ENCODE data around the gene SETBP1. TPM values are rescaled to one million over a fixed set of nuclear protein-coding genes. Genes with fewer than 3 reads are reported as not detected.

SETBP1 gene
- total RNA-seq, 2 donors from 2014 or later: 77.9 to 79.6 TPM

GRCh38 chr18:45081566-45082181 lies 401.0 kb downstream of the SETBP1 start:
- H3K9me3 Mint-ChIP-seq: peaks cover 4% of the 10 kb centered on the region
- peaks cover 5 to 13% of the 10 kb centered on the region in 2 donors for H3K27me3 Mint-ChIP-seq
- H3K27ac Mint-ChIP-seq: no peak overlapping the region
- H3K4me3 Mint-ChIP-seq: no peak overlapping the region
- ATAC-seq (no peak), DNase-seq (ENCODE audit: low spot score) (no peak)
- H3K36me3 Mint-ChIP-seq: peaks cover 7% of the 10 kb centered on the region
- peaks cover 0 to 7% of the 10 kb centered on the region in 2 donors for H3K4me1 Mint-ChIP-seq (ENCODE audit: low read depth in 2 of 2)

GRCh38 chr18:45083226-45083855 lies 402.7 kb downstream of the SETBP1 start:
- peaks cover 0 to 7% of the 10 kb centered on the region in 2 donors for H3K4me1 Mint-ChIP-seq (ENCODE audit: low read depth in 2 of 2)
- H3K36me3 Mint-ChIP-seq: peaks cover 7% of the 10 kb centered on the region
- no peak overlapping the region for H3K27ac Mint-ChIP-seq
- H3K27me3 Mint-ChIP-seq: peaks cover 5 to 13% of the 10 kb centered on the region in 2 donors
- DNase-seq (ENCODE audit: low spot score) (no peak), ATAC-seq (no peak)
- H3K4me3 Mint-ChIP-seq: no peak overlapping the region
- peaks cover 4% of the 10 kb centered on the region for H3K9me3 Mint-ChIP-seq

DNA sequence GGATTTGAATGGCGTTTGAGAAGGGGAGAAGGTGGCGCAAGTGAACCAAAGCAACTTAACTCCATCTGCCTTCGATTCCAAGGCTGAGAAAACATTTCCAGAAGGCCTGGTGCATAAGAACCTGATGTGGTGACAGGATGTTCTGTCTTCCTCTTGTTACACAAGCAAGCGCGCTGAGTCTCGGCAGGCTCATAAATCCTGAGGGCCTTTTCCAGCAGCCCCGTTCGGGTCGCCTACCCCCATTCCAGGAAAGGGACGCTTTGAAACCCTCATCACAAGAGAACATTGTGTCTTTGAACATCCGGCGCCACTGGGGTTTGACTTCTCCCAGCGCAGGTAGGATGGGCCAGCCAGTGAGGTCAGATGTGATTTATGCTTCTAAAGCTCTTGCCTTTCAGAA lies 403.5 kb downstream of the SETBP1 start:
- Mint-ChIP-seq H3K9me3 (peaks cover 4% of the 10 kb centered on the region), H3K27ac (no peak overlapping the region), H3K4me3 (no peak overlapping the region), H3K4me1 (ENCODE audit: low read depth in 2 of 2) (peaks cover 0 to 7% of the 10 kb centered on the region in 2 donors), H3K36me3 (peaks cover 7% of the 10 kb centered on the region), H3K27me3 (peaks cover 5% of the 10 kb centered on the region in 2 donors)
- ATAC-seq (no peak), DNase-seq (ENCODE audit: low spot score) (no peak)

DNA sequence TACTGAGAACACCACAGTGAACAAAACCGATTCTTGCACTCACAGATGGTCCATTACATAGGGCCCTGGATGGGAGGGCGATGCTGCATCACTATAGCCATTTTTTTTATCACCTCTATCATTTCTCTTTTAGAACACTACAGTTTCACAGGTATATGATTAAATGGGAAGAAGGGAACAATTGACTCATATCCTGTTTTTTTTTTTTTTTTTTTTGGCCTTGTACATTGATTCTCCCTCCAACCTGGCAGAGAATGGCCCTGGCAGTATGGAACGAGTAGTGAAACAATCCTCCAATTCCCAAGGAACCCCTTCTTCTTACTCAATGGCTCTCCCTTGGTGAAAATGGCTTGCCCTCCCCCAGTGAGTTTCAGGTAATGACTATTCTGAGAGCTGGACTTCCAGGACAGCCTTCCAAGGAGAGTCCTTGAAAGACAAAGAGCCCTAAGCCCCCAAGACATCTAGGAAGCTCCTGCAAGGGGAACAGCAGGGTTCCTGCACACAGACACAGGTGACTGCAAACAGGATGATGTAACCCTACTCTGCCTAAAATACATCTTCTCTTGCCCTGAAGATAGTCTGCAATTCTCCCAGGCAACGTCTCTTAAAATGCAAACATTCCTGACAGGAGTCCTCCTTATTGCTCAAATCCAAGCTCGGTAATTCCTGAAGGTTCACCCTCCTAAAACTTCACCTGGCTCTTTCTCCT lies 405.4 kb downstream of the SETBP1 start:
- H3K27ac Mint-ChIP-seq: no peak overlapping the region
- H3K4me1 Mint-ChIP-seq (ENCODE audit: low read depth in 2 of 2): peaks cover 0 to 7% of the 10 kb centered on the region in 2 donors
- peaks cover 5% of the 10 kb centered on the region in 2 donors for H3K27me3 Mint-ChIP-seq
- H3K4me3 Mint-ChIP-seq: no peak overlapping the region
- H3K9me3 Mint-ChIP-seq: peaks cover 3% of the 10 kb centered on the region
- ATAC-seq (no peak), DNase-seq (ENCODE audit: low spot score) (no peak)
- H3K36me3 Mint-ChIP-seq: peaks cover 5% of the 10 kb centered on the region

- Mint-ChIP-seq H3K9me3 (no peaks in the 10 kb centered on the region), H3K4me3 (no peak overlapping the region), H3K27ac (no peak overlapping the region), H3K4me1 (ENCODE audit: low read depth in 2 of 2) (peaks cover 0 to 7% of the 10 kb centered on the region in 2 donors), H3K27me3 (peaks cover 5 to 8% of the 10 kb centered on the region in 2 donors), H3K36me3 (no peaks in the 10 kb centered on the region)
- no peak for ATAC-seq
- no peak for DNase-seq (ENCODE audit: low spot score)
Observed at GRCh38 chr18:45086777-45087176, 406.1 kb downstream of the SETBP1 start.

GRCh38 chr18:45090526-45091140 lies 409.9 kb downstream of the SETBP1 start:
- Mint-ChIP-seq H3K9me3 (no peaks in the 10 kb centered on the region), H3K4me3 (no peak overlapping the region), H3K27ac (no peak overlapping the region), H3K36me3 (no peaks in the 10 kb centered on the region), H3K27me3 (peaks cover 0 to 6% of the 10 kb centered on the region in 2 donors), H3K4me1 (ENCODE audit: low read depth in 2 of 2) (peaks cover 0 to 3% of the 10 kb centered on the region in 2 donors)
- ATAC-seq (no peak), DNase-seq (ENCODE audit: low spot score) (no peak)

DNA sequence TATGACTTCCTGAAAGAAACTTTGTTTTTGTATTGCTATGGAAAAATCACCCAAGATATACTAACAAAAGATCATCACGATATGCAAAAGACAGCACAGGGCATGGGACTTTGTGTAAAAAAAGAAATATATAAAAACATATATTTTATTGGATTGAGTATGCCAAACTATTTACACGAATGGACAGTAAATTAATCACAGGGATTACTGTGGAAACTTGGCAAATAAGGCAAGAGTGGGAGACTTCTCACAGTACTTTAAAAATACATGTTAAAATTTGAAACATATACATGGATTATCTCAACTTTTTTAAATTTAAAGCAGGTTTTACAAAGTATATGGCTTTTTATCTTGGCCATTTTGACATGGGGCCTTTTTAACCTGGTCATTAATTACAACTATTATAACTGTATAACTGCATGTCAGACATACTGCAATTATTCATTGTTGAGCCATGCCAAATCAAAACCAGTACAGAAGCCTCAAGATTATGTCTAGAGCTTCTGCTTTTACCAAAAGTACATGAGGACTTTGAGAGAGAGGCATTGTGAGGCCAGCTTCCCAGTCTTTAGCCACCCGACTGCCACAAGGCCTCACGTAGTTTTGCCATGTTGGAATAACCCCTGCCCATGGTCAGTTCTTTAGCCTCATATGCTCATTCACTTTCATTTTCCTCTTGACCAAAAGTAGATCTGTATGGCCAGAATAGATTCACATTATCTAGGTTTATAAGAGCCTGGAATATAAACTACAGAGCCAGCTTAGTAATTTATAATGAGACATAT lies 419.8 kb downstream of the SETBP1 start:
- Mint-ChIP-seq H3K4me1 (ENCODE audit: low read depth in 2 of 2) (peaks cover 18 to 22% of the 10 kb centered on the region in 2 donors), H3K4me3 (no peak overlapping the region), H3K9me3 (no peaks in the 10 kb centered on the region), H3K27me3 (peaks cover 10 to 14% of the 10 kb centered on the region in 2 donors), H3K27ac (no peak overlapping the region), H3K36me3 (peaks cover 6% of the 10 kb centered on the region)
- ATAC-seq (no peak), DNase-seq (ENCODE audit: low spot score) (no peak)

- no peak overlapping the region for H3K4me3 Mint-ChIP-seq
- no peaks in the 10 kb centered on the region for H3K9me3 Mint-ChIP-seq
- peaks cover under 1% of the 10 kb centered on the region for H3K36me3 Mint-ChIP-seq
- ATAC-seq: no peak
- no peak for DNase-seq (ENCODE audit: low spot score)
- peaks cover 4 to 14% of the 10 kb centered on the region in 2 donors for H3K27me3 Mint-ChIP-seq
- H3K27ac Mint-ChIP-seq: no peak overlapping the region
- H3K4me1 Mint-ChIP-seq (ENCODE audit: low read depth in 2 of 2): peaks cover 18 to 24% of the 10 kb centered on the region in 2 donors
Observed at GRCh38 chr18:45102126-45102525, 421.4 kb downstream of the SETBP1 start.

- DNase-seq (ENCODE audit: low spot score) (no peak), ATAC-seq (no peak)
- Mint-ChIP-seq H3K27me3 (peaks cover 0 to 12% of the 10 kb centered on the region in 2 donors), H3K27ac (no peak overlapping the region), H3K4me1 (ENCODE audit: low read depth in 2 of 2) (peaks cover 18 to 24% of the 10 kb centered on the region in 2 donors), H3K4me3 (no peak overlapping the region), H3K9me3 (no peaks in the 10 kb centered on the region), H3K36me3 (no peaks in the 10 kb centered on the region)
Observed at GRCh38 chr18:45102863-45103262, 422.2 kb downstream of the SETBP1 start.

- H3K9me3 Mint-ChIP-seq: no peaks in the 10 kb centered on the region
- no peak overlapping the region for H3K27ac Mint-ChIP-seq
- peaks cover 0 to 9% of the 10 kb centered on the region in 2 donors for H3K27me3 Mint-ChIP-seq
- no peak overlapping the region for H3K4me3 Mint-ChIP-seq
- DNase-seq (ENCODE audit: low spot score): no peak
- H3K4me1 Mint-ChIP-seq (ENCODE audit: low read depth in 2 of 2): peaks cover 18 to 24% of the 10 kb centered on the region in 2 donors
- ATAC-seq: no peak
- H3K36me3 Mint-ChIP-seq: no peaks in the 10 kb centered on the region
Observed at GRCh38 chr18:45103319-45104048, 422.8 kb downstream of the SETBP1 start.

DNA sequence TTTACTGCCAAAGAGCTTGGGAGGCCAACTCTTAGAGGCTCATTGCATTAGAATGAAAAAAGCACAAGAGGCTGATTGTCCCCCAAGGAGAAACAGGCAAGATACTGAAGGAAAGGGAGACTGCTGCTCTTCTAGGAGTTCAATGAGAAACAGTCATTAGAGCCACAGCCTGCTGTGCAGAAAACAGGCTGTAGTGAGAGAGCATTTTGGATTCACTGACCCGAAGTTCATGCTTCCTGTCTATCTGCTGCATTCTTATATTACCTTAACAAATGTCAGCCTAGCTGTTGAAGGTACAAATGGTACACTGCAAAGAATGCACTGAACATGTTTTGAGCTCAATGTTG lies 423.3 kb downstream of the SETBP1 start:
- no peak for ATAC-seq
- no peak for DNase-seq (ENCODE audit: low spot score)
- Mint-ChIP-seq H3K9me3 (no peaks in the 10 kb centered on the region), H3K36me3 (no peaks in the 10 kb centered on the region), H3K4me3 (no peak overlapping the region), H3K27ac (no peak overlapping the region), H3K4me1 (ENCODE audit: low read depth in 2 of 2) (peaks cover 18 to 28% of the 10 kb centered on the region in 2 donors), H3K27me3 (peaks cover 0 to 9% of the 10 kb centered on the region in 2 donors)

DNA sequence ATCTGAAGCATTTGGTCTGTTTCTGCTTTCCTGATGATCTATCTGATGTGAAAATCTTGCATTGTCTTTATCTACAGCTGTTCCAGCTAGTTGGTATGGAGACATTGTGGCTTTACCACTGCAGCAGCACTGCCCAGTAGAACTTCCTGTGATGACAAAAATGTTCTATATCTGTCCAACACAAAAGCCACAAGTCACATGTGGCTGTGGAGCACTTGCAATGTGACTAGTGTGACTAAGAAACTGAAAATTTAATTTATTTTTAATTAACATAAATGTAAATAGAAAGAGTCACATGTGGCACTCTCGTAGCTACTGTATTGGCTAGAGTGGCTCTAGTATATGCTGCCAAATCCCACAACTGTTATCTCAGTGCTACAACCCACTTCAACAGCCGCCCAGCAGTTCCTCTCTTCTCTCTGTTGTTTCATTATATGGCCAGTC lies 425.7 kb downstream of the SETBP1 start:
- ATAC-seq (peak; percentile 91 to 95), DNase-seq (ENCODE audit: low spot score) (peak; percentile 70)
- H3K27ac Mint-ChIP-seq: no peak overlapping the region
- peaks cover 0 to 14% of the 10 kb centered on the region in 2 donors for H3K27me3 Mint-ChIP-seq
- H3K9me3 Mint-ChIP-seq: no peaks in the 10 kb centered on the region
- peaks cover 30 to 39% of the 10 kb centered on the region in 2 donors for H3K4me1 Mint-ChIP-seq (ENCODE audit: low read depth in 2 of 2)
- no peaks in the 10 kb centered on the region for H3K36me3 Mint-ChIP-seq
- no peak overlapping the region for H3K4me3 Mint-ChIP-seq

GRCh38 chr18:45107425-45107824 lies 426.7 kb downstream of the SETBP1 start:
- H3K36me3 Mint-ChIP-seq: no peaks in the 10 kb centered on the region
- H3K4me3 Mint-ChIP-seq: no peak overlapping the region
- H3K27me3 Mint-ChIP-seq: peaks cover 0 to 16% of the 10 kb centered on the region in 2 donors
- H3K4me1 Mint-ChIP-seq (ENCODE audit: low read depth in 2 of 2): peaks cover 30 to 39% of the 10 kb centered on the region in 2 donors
- no peak overlapping the region for H3K27ac Mint-ChIP-seq
- DNase-seq (ENCODE audit: low spot score) (no peak), ATAC-seq (peak in 1 of 2 donors; percentile 36)
- H3K9me3 Mint-ChIP-seq: no peaks in the 10 kb centered on the region

All from natural killer cell treated with Interleukin-12 subunit alpha and Interleukin-12 subunit beta and Interleukin-15 and Interleukin-18, amount 100 ng/mL, for 72 hours (primary cell).